Non-pigmented ciliary epithelial cell (primary cell): ENCODE measurements around the gene FDX2.
"Not testable (repeated sequence)": the region's sequence is repeated elsewhere in the genome, so short reads cannot be mapped to it uniquely, and the experiment has no call there.

ENCODE experiments used
- DNase-seq: peaks from one replicate; pipeline ENCODE4 v3.0.0-alpha.2; 2010; ENCODE audit warnings: low read depth

Gene FDX2

DNA sequence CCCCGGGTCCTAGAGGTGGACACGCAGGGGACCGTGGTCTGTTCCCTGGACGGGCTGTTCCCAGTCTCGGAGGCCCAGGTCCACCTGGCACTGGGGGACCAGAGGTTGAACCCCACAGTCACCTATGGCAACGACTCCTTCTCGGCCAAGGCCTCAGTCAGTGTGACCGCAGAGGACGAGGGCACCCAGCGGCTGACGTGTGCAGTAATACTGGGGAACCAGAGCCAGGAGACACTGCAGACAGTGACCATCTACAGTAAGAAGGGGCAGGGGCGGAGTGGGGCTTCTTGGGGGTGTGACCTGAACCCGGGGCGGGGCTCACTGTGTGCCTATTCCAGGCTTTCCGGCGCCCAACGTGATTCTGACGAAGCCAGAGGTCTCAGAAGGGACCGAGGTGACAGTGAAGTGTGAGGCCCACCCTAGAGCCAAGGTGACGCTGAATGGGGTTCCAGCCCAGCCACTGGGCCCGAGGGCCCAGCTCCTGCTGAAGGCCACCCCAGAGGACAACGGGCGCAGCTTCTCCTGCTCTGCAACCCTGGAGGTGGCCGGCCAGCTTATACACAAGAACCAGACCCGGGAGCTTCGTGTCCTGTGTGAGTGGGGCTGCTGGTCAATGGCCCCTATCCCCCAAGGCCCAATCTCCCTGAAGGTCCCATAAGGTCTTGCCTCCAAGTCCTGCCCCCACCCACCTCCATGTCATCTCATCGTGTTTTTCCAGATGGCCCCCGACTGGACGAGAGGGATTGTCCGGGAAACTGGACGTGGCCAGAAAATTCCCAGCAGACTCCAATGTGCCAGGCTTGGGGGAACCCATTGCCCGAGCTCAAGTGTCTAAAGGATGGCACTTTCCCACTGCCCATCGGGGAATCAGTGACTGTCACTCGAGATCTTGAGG, 31.5 kb downstream of the FDX2 start:
- no peak for DNase-seq

DNA sequence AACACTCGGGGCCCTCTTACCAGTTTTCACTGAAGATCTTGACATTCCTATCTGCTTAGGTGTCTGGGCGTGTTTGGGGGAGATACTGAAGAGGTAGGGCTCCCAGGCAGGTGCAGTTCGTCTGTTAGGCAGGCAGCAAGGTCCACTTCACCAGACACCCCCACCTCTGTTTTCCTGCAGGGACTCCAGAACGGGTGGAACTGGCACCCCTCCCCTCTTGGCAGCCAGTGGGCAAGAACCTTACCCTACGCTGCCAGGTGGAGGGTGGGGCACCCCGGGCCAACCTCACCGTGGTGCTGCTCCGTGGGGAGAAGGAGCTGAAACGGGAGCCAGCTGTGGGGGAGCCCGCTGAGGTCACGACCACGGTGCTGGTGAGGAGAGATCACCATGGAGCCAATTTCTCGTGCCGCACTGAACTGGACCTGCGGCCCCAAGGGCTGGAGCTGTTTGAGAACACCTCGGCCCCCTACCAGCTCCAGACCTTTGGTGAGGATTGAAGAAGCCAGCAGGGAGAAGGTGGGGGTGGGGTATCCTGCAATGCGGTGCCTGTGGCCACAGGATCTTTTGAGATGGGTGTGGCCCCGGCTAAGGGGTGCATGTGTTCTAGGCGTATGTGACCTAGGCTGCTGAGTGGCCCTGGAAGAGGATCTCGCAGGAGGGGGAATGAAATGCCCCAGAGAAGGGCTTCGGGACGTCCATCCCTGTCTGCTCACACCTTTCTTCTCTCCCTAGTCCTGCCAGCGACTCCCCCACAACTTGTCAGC, 32.3 kb downstream of the FDX2 start:
- DNase-seq = no peak

DNA sequence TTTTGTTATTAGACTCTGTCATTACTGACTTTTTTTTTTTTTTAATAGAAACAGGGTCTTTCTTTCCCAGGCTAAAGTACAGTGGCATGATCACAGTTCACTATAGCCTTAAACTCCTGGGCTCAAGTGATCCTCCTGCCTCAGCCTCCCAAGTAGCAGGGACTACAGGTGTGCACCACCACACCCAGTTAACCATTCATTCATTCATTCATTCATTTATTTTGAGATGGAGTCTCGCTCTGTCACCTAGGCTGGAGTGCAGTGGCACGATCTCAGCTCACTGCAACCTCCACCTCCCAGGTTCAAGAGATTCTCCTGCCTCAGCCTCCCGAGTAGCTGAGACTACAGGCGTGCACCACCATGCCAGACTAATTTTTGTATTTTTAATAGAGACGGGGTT, 33.8 kb downstream of the FDX2 start:
- DNase-seq = not testable (repeated sequence)

DNA sequence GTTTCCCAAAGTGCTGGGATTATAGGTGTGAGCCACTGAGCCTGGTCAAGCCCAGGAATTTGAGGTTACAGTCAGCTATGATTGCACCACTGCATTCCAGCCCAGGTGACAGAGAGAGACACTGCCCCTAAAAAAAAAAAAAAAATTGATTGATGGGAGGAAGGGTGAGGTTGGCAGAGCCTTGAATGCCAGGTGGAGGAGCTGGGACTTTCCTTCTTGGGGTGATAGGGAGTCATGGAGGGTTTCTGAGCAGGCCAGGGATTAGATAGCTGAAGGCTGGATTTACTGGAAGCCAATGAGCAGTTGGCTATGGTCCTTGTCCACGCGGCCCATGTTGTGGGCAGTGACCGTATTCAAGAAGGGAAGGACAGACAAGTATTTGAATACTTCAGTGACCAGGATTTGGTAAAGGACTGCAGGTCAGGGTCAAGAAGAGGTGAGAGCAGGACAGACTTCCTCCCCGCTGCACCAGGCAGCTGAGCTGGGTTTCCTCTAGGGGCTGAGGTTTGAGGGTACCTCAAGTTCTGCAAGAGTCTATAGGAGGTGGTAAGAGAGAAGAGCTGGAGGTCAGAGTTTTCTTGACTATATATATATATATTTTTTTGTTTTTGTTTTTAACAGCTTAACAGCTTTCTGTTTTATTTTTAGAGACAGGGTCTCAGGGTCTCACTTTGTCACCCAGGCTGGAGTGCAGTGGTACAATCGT, 35.9 kb downstream of the FDX2 start:
- no peak for DNase-seq

DNA sequence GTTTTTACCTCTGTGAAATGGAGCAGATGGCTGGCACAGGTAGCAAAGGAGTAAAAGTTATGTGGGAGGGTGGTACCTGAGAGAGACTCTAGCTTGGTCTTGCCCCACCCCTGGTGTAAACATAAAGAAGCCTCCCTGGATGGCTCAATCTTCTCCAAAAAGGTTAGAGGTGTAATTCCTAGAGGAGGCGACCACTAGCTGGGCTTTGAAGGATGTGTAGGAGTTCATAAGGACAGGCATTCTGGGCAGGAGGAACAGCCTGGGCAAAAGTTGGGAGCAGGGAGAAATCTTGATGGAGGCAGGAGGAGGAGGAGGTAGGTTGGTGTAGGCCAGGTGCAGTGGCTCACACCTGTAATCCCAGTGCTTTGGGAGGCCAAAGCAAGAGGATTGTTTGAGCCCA, 36.9 kb downstream of the FDX2 start:
- no peak for DNase-seq

DNA sequence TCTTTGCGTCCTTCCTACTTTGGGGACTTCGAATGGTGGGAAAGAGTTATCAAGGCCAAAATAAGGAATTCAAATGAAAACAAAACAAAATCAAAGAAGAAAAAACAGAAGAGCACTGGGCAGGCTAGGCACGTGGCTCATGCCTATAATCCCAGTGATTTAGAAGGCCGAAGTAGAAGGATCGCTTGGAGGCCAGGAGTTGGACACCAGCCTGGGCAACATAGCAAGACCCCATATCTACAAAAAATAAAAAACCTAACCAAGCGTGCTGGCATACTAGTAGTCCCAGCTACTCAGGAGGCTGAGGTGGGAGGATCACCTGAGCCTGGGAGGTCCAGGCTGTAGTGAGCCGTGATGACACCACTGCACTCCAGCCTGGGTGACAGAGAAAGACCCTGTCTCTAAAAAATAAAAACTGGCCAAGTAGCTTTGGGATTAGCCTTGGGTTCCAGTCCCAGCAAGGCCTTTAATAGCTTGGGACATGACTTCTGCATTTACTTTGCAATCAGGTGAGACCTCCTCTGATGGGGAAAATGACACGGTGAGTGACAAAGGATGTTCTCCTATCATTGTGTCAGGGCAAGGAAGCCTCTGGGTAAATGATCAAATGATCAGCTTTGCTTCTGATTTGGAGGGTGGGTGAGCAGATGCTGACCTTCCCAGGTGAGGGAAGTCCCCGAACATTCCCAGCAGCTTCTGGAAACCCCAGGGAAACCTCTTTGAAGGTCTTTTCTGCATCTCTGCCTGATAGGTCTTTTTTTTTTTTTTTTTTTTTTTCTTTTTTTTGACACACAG, 37.8 kb downstream of the FDX2 start:
- DNase-seq = no peak

DNA sequence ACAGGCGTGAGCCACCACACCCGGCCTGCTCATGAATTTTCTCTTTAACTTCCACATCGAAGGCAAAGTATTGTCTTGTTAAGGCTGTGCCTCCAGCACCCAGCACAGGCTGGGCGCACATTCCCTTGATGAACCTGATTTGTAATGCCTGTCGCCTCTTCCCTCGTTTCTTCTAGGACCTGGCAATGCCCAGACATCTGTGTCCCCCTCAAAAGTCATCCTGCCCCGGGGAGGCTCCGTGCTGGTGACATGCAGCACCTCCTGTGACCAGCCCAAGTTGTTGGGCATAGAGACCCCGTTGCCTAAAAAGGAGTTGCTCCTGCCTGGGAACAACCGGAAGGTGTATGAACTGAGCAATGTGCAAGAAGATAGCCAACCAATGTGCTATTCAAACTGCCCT, 41.2 kb downstream of the FDX2 start:
- no peak for DNase-seq

DNA sequence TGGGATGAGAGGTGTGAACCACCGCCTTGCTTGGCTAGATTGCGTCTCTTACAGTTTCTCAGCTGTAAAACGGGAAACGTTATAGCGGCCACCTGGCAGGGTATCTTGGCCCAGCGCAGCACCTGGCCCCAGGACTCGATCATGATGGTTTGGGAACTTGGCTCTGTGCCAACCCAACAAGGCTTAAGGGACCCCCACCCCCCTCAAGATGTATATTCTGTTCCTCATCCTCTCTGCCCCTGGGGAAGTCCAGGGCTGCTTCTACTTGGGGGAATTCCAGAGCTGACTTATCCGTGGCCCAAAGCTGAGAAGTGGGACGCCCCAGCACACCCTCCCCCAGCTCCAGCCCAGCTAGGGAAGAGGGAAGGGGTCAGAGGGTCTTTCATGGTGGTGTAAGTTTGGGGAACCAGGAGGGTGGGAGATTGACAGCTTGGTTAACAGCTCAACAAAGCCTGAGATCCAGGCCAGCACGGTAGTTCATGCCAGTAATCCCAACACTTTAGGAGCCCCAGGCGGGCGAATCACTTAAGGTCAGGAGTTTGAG, 44.2 kb downstream of the FDX2 start:
- DNase-seq = no peak

DNA sequence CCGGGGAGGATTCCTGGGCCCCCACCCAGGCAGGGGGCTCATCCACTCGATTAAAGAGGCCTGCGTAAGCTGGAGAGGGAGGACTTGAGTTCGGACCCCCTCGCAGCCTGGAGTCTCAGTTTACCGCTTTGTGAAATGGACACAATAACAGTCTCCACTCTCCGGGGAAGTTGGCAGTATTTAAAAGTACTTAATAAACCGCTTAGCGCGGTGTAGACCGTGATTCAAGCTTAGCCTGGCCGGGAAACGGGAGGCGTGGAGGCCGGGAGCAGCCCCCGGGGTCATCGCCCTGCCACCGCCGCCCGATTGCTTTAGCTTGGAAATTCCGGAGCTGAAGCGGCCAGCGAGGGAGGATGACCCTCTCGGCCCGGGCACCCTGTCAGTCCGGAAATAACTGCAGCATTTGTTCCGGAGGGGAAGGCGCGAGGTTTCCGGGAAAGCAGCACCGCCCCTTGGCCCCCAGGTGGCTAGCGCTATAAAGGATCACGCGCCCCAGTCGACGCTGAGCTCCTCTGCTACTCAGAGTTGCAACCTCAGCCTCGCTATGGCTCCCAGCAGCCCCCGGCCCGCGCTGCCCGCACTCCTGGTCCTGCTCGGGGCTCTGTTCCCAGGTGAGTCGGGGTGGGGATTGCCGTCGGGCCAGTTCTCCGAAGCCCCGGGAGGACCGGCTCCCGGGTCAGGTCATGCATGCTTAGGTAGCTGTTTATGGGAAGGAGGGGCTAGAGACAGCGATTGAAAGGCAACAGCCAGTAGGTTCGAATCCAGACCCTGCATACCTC, 45.0 kb downstream of the FDX2 start, which contains the start of gene ICAM1:
ICAM1 (plus strand) TSS at position 505 of the 779 bp plus-strand sequence; CDS start at position 545, 40 bp downstream.
- no peak for DNase-seq

DNA sequence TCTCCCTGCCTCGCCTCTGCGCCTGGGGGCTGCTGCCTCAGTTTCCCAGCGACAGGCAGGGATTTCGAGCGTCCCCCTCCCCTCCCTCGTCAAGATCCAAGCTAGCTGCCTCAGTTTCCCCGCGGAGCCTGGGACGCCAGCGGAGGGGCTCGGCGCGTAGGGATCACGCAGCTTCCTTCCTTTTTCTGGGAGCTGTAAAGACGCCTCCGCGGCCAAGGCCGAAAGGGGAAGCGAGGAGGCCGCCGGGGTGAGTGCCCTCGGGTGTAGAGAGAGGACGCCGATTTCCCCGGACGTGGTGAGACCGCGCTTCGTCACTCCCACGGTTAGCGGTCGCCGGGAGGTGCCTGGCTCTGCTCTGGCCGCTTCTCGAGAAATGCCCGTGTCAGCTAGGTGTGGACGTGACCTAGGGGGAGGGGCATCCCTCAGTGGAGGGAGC, 45.6 kb downstream of the FDX2 start:
- no peak for DNase-seq

DNA sequence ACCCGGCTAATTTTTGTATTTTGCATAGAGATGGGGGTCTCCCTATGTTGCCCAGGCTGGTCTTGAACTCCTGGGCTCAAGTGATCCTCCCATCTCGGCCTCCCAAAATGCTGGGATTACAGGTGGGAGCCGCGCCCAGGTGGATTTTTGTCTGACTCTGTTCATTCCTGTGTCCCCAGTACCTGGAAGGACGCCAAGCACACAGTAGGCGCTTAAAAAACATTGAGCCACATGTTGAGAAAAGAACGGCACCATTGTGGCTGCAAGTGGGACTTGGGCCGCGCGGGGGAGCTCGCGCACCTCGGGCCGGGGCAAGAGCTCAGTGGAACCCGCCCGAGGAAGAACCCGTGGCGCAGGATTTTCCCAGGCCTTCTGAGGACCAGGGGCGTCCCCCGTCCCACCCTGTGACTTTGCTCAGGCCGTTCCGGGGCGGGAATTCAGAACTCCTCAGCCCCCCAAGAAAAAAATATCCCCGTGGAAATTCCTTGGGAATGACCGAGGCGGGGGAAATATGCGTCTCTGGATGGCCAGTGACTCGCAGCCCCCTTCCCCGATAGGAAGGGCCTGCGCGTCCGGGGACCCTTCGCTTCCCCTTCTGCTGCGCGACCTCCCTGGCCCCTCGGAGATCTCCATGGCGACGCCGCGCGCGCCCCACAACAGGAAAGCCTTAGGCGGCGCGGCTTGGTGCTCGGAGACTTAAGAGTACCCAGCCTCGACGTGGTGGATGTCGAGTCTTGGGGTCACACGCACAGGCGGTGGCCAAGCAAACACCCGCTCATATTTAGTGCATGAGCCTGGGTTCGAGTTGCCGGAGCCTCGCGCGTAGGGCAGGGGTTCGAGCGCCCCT, 46.3 kb downstream of the FDX2 start:
- no peak for DNase-seq

DNA sequence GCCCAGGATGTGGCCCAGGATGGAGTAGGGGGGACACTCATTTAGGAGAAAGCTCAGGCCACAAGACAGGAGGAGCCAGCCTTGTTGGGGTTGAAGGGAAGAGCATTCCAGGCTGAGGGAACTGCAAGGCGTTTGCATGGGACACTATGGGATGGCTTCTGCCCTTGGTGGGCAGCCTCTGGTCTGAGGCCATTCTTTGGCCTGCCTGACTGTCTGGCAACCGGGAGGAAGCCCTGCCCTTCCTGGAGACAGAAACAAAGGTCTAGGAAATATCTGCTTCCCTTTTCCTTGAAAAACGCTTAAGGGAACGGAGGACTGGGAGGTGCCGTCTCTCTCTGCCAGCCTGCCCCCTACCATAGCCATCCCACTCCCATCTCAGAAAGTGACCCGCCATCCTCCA, 47.7 kb downstream of the FDX2 start:
- no peak for DNase-seq

DNA sequence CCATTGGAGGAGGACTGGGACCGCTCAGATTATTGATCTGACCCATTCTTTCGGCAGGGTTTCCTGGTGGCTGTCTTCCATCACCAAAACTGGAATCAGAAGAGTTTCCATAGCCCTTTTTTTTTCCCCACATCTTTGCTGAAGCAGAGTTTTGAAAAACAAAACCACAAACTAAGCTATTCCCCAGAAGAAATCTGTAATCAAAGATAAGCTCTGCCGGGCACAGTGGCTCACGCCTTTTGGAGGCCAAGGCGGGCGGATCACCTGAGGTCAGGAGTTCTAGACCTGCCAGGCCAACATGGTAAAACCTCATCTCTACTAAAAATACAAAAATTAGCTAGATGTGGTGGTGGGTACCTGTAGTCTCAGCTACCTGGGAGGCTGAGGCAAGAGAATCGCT, 49.1 kb downstream of the FDX2 start:
- no peak for DNase-seq

DNA sequence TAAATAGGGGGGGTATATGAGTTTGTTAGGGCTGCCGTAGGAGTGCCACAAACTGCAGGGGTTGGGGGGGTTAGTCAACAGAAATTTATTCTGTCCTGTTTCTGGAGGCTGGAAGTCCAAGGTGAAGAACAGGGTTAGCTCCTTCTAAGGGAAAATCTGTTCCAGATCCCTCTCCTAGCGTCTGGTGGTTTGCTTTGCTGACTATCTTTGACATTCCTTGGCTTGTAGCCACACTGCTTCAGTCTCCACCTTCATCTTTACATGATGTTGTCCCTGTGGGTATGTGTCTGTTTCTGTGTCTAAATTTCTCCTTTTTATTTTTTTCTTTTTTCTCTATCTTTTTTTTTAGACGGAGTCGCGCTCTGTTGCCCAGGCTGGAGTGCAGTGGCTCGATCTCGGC, 53.0 kb downstream of the FDX2 start:
- no peak for DNase-seq

DNA sequence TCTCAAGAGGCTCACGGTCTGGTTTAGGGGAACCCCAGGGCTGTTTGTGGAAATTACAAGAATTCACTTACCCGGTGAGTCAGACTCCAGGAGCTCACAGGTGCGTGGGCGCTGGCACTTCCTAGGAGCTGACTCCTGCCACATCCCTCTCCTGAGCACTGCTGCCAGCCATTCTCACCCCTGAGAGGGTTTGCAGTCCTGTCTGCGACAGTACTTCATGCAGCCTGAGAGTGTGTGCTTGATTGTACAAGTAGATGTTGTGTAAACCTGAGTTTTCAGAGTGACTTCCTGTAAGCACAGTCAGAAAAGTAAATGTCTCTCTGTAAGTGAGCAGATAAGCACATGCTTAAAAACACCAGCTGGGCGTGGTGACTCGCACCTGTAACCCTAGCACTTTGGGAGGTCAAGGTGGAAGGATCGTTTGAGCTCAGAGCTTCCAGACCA, 55.7 kb downstream of the FDX2 start:
- DNase-seq = no peak
